ENCODE results near the gene HBM. TPM values are rescaled to one million over a fixed set of nuclear protein-coding genes. Genes with fewer than 3 reads are reported as not detected.
A peak's percentile ranks its signal among the peaks of the same experiment; 100 is the strongest.
"Not testable (repeated sequence)": the region's sequence is repeated elsewhere in the genome, so short reads cannot be mapped to it uniquely, and the experiment has no call there.

HBM gene
- polyA plus RNA-seq (ENCODE audit: insufficient read length in 12 of 12): 10 to 100 TPM in 4 of 12 donors, 1 to 10 TPM in 6, not detected in 2; 1.5 to 22.3 (median 6.9) TPM
- long read RNA-seq, donor 1, transcript HBM-201 (3 exons, 506 nt): major isoform, 10 of 10 reads
- long read RNA-seq, donor 1, partial matches to known transcripts: 0 of 10 reads
- long read RNA-seq, donor 1, other reads (novel, unspliced or antisense): 0 of 10 reads
- long read RNA-seq, donor 2, transcript HBM-201 (3 exons, 506 nt): major isoform, 6 of 6 reads
- long read RNA-seq, donor 2, partial matches to known transcripts: 0 of 6 reads
- long read RNA-seq, donor 2, other reads (novel, unspliced or antisense): 0 of 6 reads
- long read RNA-seq, donor 3, partial matches to known transcripts: 0 of 2 reads
- long read RNA-seq, donor 3, other reads (novel, unspliced or antisense): 0 of 2 reads
- long read RNA-seq, donor 4, partial matches to known transcripts: 0 of 4 reads
- long read RNA-seq, donor 4, other reads (novel, unspliced or antisense): 0 of 4 reads
- long read RNA-seq, donor 5, transcript HBM-201 (3 exons, 506 nt): major isoform, 9 of 9 reads
- long read RNA-seq, donor 5, partial matches to known transcripts: 0 of 9 reads
- long read RNA-seq, donor 5, other reads (novel, unspliced or antisense): 0 of 9 reads
- long read RNA-seq, donor 6, transcript HBM-201 (3 exons, 506 nt): major isoform, 10 of 10 reads
- long read RNA-seq, donor 6, partial matches to known transcripts: 0 of 10 reads
- long read RNA-seq, donor 6, other reads (novel, unspliced or antisense): 0 of 10 reads
- long read RNA-seq, donor 7, transcript HBM-201 (3 exons, 506 nt): major isoform, 8 of 8 reads
- long read RNA-seq, donor 7, partial matches to known transcripts: 0 of 8 reads
- long read RNA-seq, donor 7, other reads (novel, unspliced or antisense): 0 of 8 reads
- long read RNA-seq, donor 8, transcript HBM-201 (3 exons, 506 nt): major isoform, 15 of 15 reads
- long read RNA-seq, donor 8, partial matches to known transcripts: 0 of 15 reads
- long read RNA-seq, donor 8, other reads (novel, unspliced or antisense): 0 of 15 reads
- long read RNA-seq, donor 9, transcript HBM-201 (3 exons, 506 nt): major isoform, 5 of 5 reads
- long read RNA-seq, donor 9, partial matches to known transcripts: 0 of 5 reads
- long read RNA-seq, donor 9, other reads (novel, unspliced or antisense): 0 of 5 reads
- long read RNA-seq, donor 10, partial matches to known transcripts: 0 of 4 reads
- long read RNA-seq, donor 10, other reads (novel, unspliced or antisense): 0 of 4 reads
- long read RNA-seq, donor 11, transcript HBM-201 (3 exons, 506 nt): major isoform, 43 of 51 reads
- long read RNA-seq, donor 11, partial matches to known transcripts: 0 of 51 reads
- long read RNA-seq, donor 11, other reads (novel, unspliced or antisense): 8 of 51 reads

- DNase-seq: no peak
Measured at GRCh38 chr16:165539-166374, at the start of gene HBM. Gene HBM (plus strand): TSS chr16:165978. CDS start chr16:165998, 20 bp downstream.

- DNase-seq: no peak
Measured at GRCh38 chr16:116015-116414, 49.8 kb upstream of the HBM start.

- no peak for DNase-seq
Measured at GRCh38 chr16:117379-118365, 48.1 kb upstream of the HBM start.

- no peak for DNase-seq
Measured at GRCh38 chr16:118857-119256, 46.9 kb upstream of the HBM start.

GRCh38 chr16:119295-119694 is 46.5 kb upstream of the HBM start:
- DNase-seq: no peak

GRCh38 chr16:119835-120491 is 45.8 kb upstream of the HBM start:
- DNase-seq: no peak

GRCh38 chr16:120756-121155 is 45.0 kb upstream of the HBM start:
- no peak for DNase-seq

- DNase-seq: no peak
Measured at GRCh38 chr16:122361-122760, 43.4 kb upstream of the HBM start.

- not testable (repeated sequence) for DNase-seq
Measured at GRCh38 chr16:123558-124350, 42.0 kb upstream of the HBM start.

- DNase-seq: peak; percentile 66
Measured at GRCh38 chr16:125011-125410, 40.8 kb upstream of the HBM start.

- DNase-seq: no peak
Measured at GRCh38 chr16:129075-129474, 36.7 kb upstream of the HBM start.

GRCh38 chr16:130533-131173 is 35.1 kb upstream of the HBM start:
- DNase-seq: no peak

- no peak for DNase-seq
Measured at GRCh38 chr16:132120-132519, 33.7 kb upstream of the HBM start.

- no peak for DNase-seq
Measured at GRCh38 chr16:133716-134115, 32.1 kb upstream of the HBM start.

- peak; percentile 20 for DNase-seq
Measured at GRCh38 chr16:138049-138417, 27.7 kb upstream of the HBM start.

GRCh38 chr16:140175-140857 is 25.5 kb upstream of the HBM start:
- DNase-seq: no peak

GRCh38 chr16:142405-142967 is 23.3 kb upstream of the HBM start:
- no peak for DNase-seq
